DND-41 (cell line): ENCODE measurements around the gene DUSP1.

Experiments
- ATAC-seq: fragments of 200-7000 bp; cut with Tn5 transposase; 3 replicates; pipeline ENCODE4 v1.9.1; 2021; ENCODE audit warnings: low read depth; ENCODE audit not compliant: insufficient read depth
- DNase-seq: peaks from one replicate; pipeline ENCODE4 v3.0.0-alpha.2; 2020
- H2AFZ ChIP-seq: 2 replicates; pipeline ENCODE4 v1.6.0; 2012; ENCODE audit warnings: low read depth, low read length
- H3K27ac ChIP-seq: 2 replicates; pipeline ENCODE4 v1.5.1; 2012; ENCODE audit warnings: low read length, inconsistent platforms
- H3K27me3 ChIP-seq: fragments of 200-600 bp; sonication (generic); 2 replicates; pipeline ENCODE4 v1.6.0; 2012; ENCODE audit warnings: low read length, mild to moderate bottlenecking, inconsistent platforms; ENCODE audit not compliant: insufficient read depth, poor library complexity
- H3K36me3 ChIP-seq: 2 replicates; pipeline ENCODE4 v1.5.1; 2012; ENCODE audit warnings: low read length, inconsistent platforms; ENCODE audit not compliant: insufficient read depth
- H3K4me1 ChIP-seq: 2 replicates; pipeline ENCODE4 v1.5.1; 2012; ENCODE audit warnings: mild to moderate bottlenecking, low read length; ENCODE audit not compliant: insufficient read depth
- H3K4me2 ChIP-seq: 2 replicates; pipeline ENCODE4 v1.6.0; 2012; ENCODE audit warnings: mild to moderate bottlenecking, moderate library complexity, low read length, inconsistent platforms; ENCODE audit not compliant: insufficient read depth
- H3K4me3 ChIP-seq, 2 experiments: fragments of 200-600 bp in 1 of 2; shearing (Covaris generic) in 1 of 2; 2 replicates each; pipeline ENCODE4 v1.5.1; 2012 to 2016; ENCODE audit warnings: inconsistent platforms in 2 of 2, low read length in 2 of 2, mild to moderate bottlenecking in 2 of 2, low read depth in 1 of 2, moderate library complexity in 1 of 2
- H3K79me2 ChIP-seq: 2 replicates; pipeline ENCODE4 v1.6.0; 2012; ENCODE audit warnings: low read length, inconsistent platforms; ENCODE audit not compliant: insufficient read depth
- H3K9ac ChIP-seq: 2 replicates; pipeline ENCODE4 v1.6.0; 2012; ENCODE audit warnings: low read depth, mild to moderate bottlenecking, inconsistent platforms, low read length, moderate library complexity
- H3K9me3 ChIP-seq: 2 replicates; pipeline ENCODE4 v1.5.1; 2012; ENCODE audit warnings: low read length, moderate library complexity, mild to moderate bottlenecking, inconsistent platforms; ENCODE audit not compliant: insufficient read depth, severe bottlenecking
- H4K20me1 ChIP-seq: 2 replicates; pipeline ENCODE4 v1.6.0; 2012; ENCODE audit warnings: low read length; ENCODE audit not compliant: insufficient read depth
- EZH2 ChIP-seq: IDR thresholded peaks from 3 replicates; pipeline ENCODE4 v1.6.1; 2012; ENCODE audit warnings: borderline replicate concordance, low read depth, mild to moderate bottlenecking, moderate library complexity, low read length, inconsistent platforms; ENCODE audit not compliant: severe bottlenecking
- TF ChIP-seq, protein P1 (sequence below): IDR thresholded peaks from 2 replicates; pipeline ENCODE4 v1.5.1; 2012; ENCODE audit warnings: borderline replicate concordance, low read length, moderate library complexity, mild to moderate bottlenecking; ENCODE audit not compliant: poor library complexity, severe bottlenecking; ENCODE audit errors: extremely low read depth

Gene DUSP1

DNA sequence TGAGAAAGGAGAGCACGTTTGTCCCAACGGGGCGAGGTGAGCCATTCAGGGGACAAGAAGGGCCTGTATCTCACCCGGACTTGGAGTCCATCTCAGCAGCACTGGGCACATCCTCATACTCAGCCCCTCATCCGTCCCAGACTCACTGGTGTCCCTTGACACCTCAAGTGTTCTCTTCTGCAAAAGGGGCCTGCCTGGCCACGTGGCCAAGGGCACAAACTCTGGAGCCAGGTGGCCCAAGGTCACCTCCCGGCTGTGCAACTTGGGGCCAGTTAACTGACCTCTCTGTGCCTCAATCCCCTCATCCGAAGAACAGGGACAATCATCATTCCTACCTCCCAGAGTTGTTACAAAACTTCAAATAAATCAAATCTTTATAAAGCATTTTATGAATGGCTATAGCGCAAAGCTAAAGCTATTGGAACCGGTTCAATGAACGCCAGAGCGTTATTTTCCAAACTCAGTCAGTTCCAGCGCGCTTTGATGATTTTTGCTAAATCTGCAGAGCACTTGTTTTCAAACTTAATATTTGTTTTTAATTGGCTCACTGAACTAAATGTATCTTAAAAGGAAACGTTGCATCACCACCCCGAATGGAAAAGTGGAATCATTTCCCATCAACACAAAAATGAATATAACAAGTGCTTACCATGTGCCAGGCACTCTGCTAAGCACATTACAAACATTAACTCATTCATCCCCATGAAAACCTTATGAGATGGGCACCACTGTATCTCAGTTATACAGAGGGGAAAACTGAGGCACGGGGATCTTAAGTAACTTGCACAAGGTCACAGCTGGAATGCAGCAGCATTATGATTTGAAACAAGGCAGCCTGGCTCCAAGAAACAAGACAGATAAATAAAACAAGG lies 49.3 kb downstream of the DUSP1 start:
- no peak overlapping the region for H3K9ac ChIP-seq
- no peak for DNase-seq

DNA sequence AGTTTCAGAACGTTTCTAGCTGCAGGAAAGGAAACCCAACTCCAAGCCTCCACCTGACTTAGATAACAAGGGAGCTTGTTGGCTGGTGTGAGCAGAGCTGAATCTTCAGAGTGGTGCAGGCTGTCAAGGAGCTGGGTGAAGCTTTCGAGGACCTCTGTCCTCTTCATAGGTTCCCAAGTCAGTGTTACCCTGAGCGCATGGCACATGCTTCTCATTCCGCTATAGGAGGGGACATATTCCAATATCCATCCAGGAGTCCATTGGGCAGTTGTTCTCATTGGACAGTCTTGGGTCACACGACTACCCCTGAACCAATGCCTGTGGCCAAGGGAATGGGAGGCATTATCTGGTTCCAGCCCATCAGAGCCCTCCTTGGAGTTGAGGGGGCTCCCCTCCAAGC lies 50.3 kb downstream of the DUSP1 start:
- Histone ChIP-seq H4K20me1 (no peaks in the 10 kb centered on the region), H3K4me2 (no peak overlapping the region), H3K4me3 (no peak overlapping the region), H2AFZ (no peak overlapping the region), H3K9ac (no peak overlapping the region), H3K4me1 (no peaks in the 10 kb centered on the region), H3K27me3 (peaks cover 6% of the 10 kb centered on the region), H3K9me3 (no peaks in the 10 kb centered on the region), H3K36me3 (no peaks in the 10 kb centered on the region), H3K79me2 (no peaks in the 10 kb centered on the region), H3K27ac (no peak overlapping the region)
- no peak for TF ChIP-seq EZH2
- TF ChIP-seq, protein P1, sequence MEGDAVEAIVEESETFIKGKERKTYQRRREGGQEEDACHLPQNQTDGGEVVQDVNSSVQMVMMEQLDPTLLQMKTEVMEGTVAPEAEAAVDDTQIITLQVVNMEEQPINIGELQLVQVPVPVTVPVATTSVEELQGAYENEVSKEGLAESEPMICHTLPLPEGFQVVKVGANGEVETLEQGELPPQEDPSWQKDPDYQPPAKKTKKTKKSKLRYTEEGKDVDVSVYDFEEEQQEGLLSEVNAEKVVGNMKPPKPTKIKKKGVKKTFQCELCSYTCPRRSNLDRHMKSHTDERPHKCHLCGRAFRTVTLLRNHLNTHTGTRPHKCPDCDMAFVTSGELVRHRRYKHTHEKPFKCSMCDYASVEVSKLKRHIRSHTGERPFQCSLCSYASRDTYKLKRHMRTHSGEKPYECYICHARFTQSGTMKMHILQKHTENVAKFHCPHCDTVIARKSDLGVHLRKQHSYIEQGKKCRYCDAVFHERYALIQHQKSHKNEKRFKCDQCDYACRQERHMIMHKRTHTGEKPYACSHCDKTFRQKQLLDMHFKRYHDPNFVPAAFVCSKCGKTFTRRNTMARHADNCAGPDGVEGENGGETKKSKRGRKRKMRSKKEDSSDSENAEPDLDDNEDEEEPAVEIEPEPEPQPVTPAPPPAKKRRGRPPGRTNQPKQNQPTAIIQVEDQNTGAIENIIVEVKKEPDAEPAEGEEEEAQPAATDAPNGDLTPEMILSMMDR = no peak
- DNase-seq (no peak), ATAC-seq (no peak)

More for the DNA sequence above, 49.3 kb downstream of the DUSP1 start:
- Histone ChIP-seq H3K4me2 (no peak overlapping the region), H3K36me3 (no peaks in the 10 kb centered on the region), H2AFZ (no peak overlapping the region), H3K27ac (no peak overlapping the region), H3K9me3 (no peaks in the 10 kb centered on the region), H3K79me2 (no peaks in the 10 kb centered on the region), H3K27me3 (peaks cover 6% of the 10 kb centered on the region), H3K4me1 (no peaks in the 10 kb centered on the region), H3K4me3 (no peak overlapping the region), H4K20me1 (no peaks in the 10 kb centered on the region)
- ATAC-seq = no peak
- no peak for TF ChIP-seq EZH2
- TF ChIP-seq, protein P1 = no peak

DNA sequence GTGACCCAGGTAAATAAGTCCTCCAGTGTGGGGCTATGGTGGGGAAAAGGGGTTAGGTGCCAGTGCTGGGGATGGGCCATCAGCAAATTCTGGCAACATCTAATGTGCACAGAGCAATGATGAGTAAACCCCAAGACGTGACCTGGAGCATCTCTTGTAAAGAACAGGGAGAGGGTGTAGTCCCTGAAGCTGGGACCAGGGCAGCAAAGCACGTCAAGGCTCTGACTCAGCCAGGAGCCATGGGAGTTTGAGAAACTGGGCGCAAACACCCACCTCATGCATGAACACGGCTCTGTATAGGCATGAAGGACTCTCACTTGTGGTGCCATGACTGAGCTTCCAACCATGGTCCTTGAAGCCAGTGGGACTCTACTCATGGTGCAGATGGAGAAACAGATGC lies 51.8 kb downstream of the DUSP1 start:
- ATAC-seq = no peak
- no peak overlapping the region for H3K9ac ChIP-seq
- H3K79me2 ChIP-seq = no peaks in the 10 kb centered on the region
- peaks cover 6% of the 10 kb centered on the region for H3K27me3 ChIP-seq
- H3K36me3 ChIP-seq = no peaks in the 10 kb centered on the region
- no peak overlapping the region for H3K27ac ChIP-seq
- no peak overlapping the region for H3K4me2 ChIP-seq
- no peak for DNase-seq
- H2AFZ ChIP-seq = no peak overlapping the region
- H3K4me3 ChIP-seq = no peak overlapping the region
- no peaks in the 10 kb centered on the region for H4K20me1 ChIP-seq
- H3K9me3 ChIP-seq = no peaks in the 10 kb centered on the region
- no peaks in the 10 kb centered on the region for H3K4me1 ChIP-seq
- TF ChIP-seq, protein P1 = no peak
- no peak for TF ChIP-seq EZH2
